Hepatocyte (in vitro differentiated cells): ENCODE data around the gene MAPK6. TPM values are rescaled to one million over a fixed set of nuclear protein-coding genes. Genes with fewer than 3 reads are reported as not detected.
"Not testable (repeated sequence)": the region's sequence is repeated elsewhere in the genome, so short reads cannot be mapped to it uniquely, and the experiment has no call there.

Source experiments
- DNase-seq: peaks from one replicate; pipeline ENCODE4 v3.0.0-alpha.2; 2016; ENCODE audit warnings: low spot score
- H2AFZ ChIP-seq: fragments of 200-600 bp; sonication (generic); 2 replicates; pipeline ENCODE4 v1.6.0; 2016; ENCODE audit warnings: antibody characterized with exemption, mild to moderate bottlenecking
- H3K27ac ChIP-seq: fragments of 200-600 bp; sonication (generic); 2 replicates; pipeline ENCODE4 v1.5.1; 2016; ENCODE audit warnings: mild to moderate bottlenecking
- H3K27me3 ChIP-seq: fragments of 200-600 bp; sonication (generic); 2 replicates; pipeline ENCODE4 v1.6.1; 2016
- H3K36me3 ChIP-seq: fragments of 200-600 bp; sonication (generic); replicated peaks from 2 replicates; pipeline ENCODE4 v1.5.1; 2016; ENCODE audit warnings: low read depth; ENCODE audit not compliant: insufficient read depth
- H3K4me1 ChIP-seq: fragments of 200-600 bp; sonication (generic); 2 replicates; pipeline ENCODE4 v1.5.1; 2016; ENCODE audit warnings: mild to moderate bottlenecking, moderate library complexity; ENCODE audit not compliant: insufficient read depth
- H3K4me2 ChIP-seq: fragments of 200-600 bp; sonication (generic); 2 replicates; pipeline ENCODE4 v1.6.0; 2016
- H3K4me3 ChIP-seq: fragments of 200-600 bp; sonication (generic); 2 replicates; pipeline ENCODE4 v1.5.1; 2016; ENCODE audit warnings: mild to moderate bottlenecking
- H3K79me2 ChIP-seq: fragments of 200-600 bp; sonication (generic); 2 replicates; pipeline ENCODE4 v1.6.0; 2017; ENCODE audit warnings: mild to moderate bottlenecking
- H3K9me2 ChIP-seq: fragments of 200-600 bp; sonication (generic); replicated peaks from 2 replicates; pipeline ENCODE4 v1.6.0; 2017; ENCODE audit warnings: mild to moderate bottlenecking; ENCODE audit not compliant: insufficient read depth
- H3K9me3 ChIP-seq: fragments of 200-600 bp; sonication (generic); 2 replicates; pipeline ENCODE4 v1.5.1; 2016; ENCODE audit warnings: low read depth, mild to moderate bottlenecking
- H4K20me1 ChIP-seq: fragments of 200-600 bp; sonication (generic); 2 replicates; pipeline ENCODE4 v1.6.0; 2016; ENCODE audit warnings: mild to moderate bottlenecking; ENCODE audit not compliant: insufficient read depth, poor library complexity, severe bottlenecking
- CTCF ChIP-seq: fragments of 200-600 bp; sonication (generic); IDR thresholded peaks from 2 replicates; pipeline ENCODE4 v1.5.1; 2016; ENCODE audit warnings: antibody characterized with exemption, mild to moderate bottlenecking; ENCODE audit not compliant: poor library complexity
- EZH2 ChIP-seq: fragments of 200-600 bp; sonication (generic); IDR thresholded peaks from 2 replicates; pipeline ENCODE4 v1.6.1; 2016; ENCODE audit warnings: antibody characterized with exemption, mild to moderate bottlenecking, borderline replicate concordance
- EZH2phosphoT487 ChIP-seq: fragments of 200-600 bp; sonication (generic); IDR thresholded peaks from one replicate; pipeline ENCODE4 v1.6.1; 2018; ENCODE audit warnings: antibody characterized with exemption, mild to moderate bottlenecking, low read depth, moderate library complexity; ENCODE audit not compliant: unreplicated experiment, severe bottlenecking
- WGBS: methylation state at CpG from one replicate; pipeline ENCODE4 v1.1.6; 2016; ENCODE audit warnings: low lambda C conversion rate; ENCODE audit errors: missing lambda C conversion rate; 5-methylcytosine and 5-hydroxymethylcytosine counted together
- polyA plus RNA-seq: library from polyadenylated mRNA; unstranded; fragments of >200 nt; fragmentation: Nextera tagmentation; extraction: Ambion mirVana; gene quantifications from 2 replicates; pipeline ENCODE4 v1.2.1, GENCODE V29; 2016
- total RNA-seq: library from RNA; depleted of rRNA; stranded (reverse); fragments of >200 nt; gene quantifications from 2 replicates; pipeline ENCODE4 v1.2.3, GENCODE V29; 2014

Gene MAPK6
- total and polyA plus RNA-seq, 2 experiments from 2014 or later = 37.8 to 123 TPM

- no peaks in the 10 kb centered on the region for H3K79me2 ChIP-seq
- no peaks in the 10 kb centered on the region for H3K27me3 ChIP-seq
- no peak overlapping the region for H3K4me2 ChIP-seq
- H2AFZ ChIP-seq = no peak overlapping the region
- DNase-seq = no peak
- H3K4me1 ChIP-seq = no peaks in the 10 kb centered on the region
- H3K9me3 ChIP-seq = no peaks in the 10 kb centered on the region
- no peaks in the 10 kb centered on the region for H4K20me1 ChIP-seq
- whole genome bisulfite sequencing = 94% methylated on average over 4 of the region's 4 CpGs
- H3K9me2 ChIP-seq = no peaks in the 10 kb centered on the region
- TF ChIP-seq CTCF (no peak), EZH2phosphoT487 (no peak), EZH2 (no peak)
- H3K36me3 ChIP-seq = no peaks in the 10 kb centered on the region
- H3K4me3 ChIP-seq = no peak overlapping the region
- no peak overlapping the region for H3K27ac ChIP-seq
Measured at GRCh38 chr15:51991141-51991540, 27.9 kb upstream of the MAPK6 start.

DNA sequence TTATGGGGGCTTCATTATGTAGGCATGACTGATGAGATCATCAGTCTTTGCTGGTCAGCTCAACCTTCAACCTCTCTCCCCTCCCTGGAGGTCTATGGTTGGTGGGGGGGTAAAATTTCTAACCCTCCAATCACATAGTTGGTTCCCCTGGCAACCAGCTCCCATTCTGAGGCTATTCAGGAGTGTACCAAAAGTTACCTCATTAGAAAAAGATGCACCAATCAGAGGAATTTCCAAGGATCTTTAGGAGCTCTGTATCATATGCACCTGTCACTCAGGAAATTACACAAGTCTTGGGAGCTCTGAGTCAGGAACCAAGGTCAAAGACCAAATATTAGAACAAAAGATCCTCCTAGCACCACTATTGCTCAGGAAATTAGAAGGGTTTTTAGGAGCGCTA lies 26.1 kb upstream of the MAPK6 start:
- TF ChIP-seq EZH2 (no peak), EZH2phosphoT487 (no peak), CTCF (no peak)
- H3K9me3 ChIP-seq = no peaks in the 10 kb centered on the region

DNA sequence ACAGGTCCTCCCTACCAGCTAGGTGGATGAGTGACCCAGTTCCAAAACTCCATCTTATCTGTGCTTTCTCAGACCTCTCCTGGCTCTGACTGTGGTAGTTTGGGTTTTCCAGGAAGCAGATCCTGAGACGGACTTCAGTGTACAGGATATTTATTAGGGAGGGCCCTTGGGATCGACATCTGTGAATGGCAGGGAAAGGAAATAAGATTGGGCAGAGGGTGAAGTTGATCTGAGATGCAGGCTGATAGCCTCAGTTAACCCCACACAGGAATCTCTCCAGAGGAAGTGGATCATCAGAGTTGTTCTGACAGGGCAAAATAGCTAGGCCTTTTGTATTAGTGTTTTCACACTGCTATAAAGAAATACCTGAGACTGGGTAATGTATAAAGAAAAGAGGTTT lies 16.7 kb upstream of the MAPK6 start:
- H2AFZ ChIP-seq = no peak overlapping the region
- H3K4me1 ChIP-seq = no peaks in the 10 kb centered on the region
- DNase-seq = no peak
- H3K9me3 ChIP-seq = no peaks in the 10 kb centered on the region
- TF ChIP-seq EZH2phosphoT487 (no peak), EZH2 (no peak), CTCF (no peak)
- no peak overlapping the region for H3K4me2 ChIP-seq
- no peaks in the 10 kb centered on the region for H3K27me3 ChIP-seq
- H3K27ac ChIP-seq = no peak overlapping the region
- no peak overlapping the region for H3K4me3 ChIP-seq
- 94% methylated on average over 2 of the region's 2 CpGs for WGBS
- H3K79me2 ChIP-seq = no peaks in the 10 kb centered on the region
- no peaks in the 10 kb centered on the region for H3K9me2 ChIP-seq
- no peaks in the 10 kb centered on the region for H4K20me1 ChIP-seq
- H3K36me3 ChIP-seq = no peaks in the 10 kb centered on the region

More for the DNA sequence above, 26.1 kb upstream of the MAPK6 start:
- H3K4me1 ChIP-seq = no peaks in the 10 kb centered on the region
- H4K20me1 ChIP-seq = no peaks in the 10 kb centered on the region
- no peak overlapping the region for H3K27ac ChIP-seq
- no peaks in the 10 kb centered on the region for H3K9me2 ChIP-seq
- no peak overlapping the region for H2AFZ ChIP-seq
- no peak for DNase-seq
- WGBS = 100% methylated on average over 1 of the region's 1 CpG
- H3K4me2 ChIP-seq = no peak overlapping the region
- H3K27me3 ChIP-seq = no peaks in the 10 kb centered on the region
- H3K79me2 ChIP-seq = no peaks in the 10 kb centered on the region
- H3K36me3 ChIP-seq = no peaks in the 10 kb centered on the region
- H3K4me3 ChIP-seq = no peak overlapping the region

- not testable (repeated sequence) for H3K27me3 ChIP-seq, DNase-seq, H3K9me3 ChIP-seq, H3K4me3 ChIP-seq, H3K27ac ChIP-seq, H3K79me2 ChIP-seq, H2AFZ ChIP-seq, H3K36me3 ChIP-seq, H3K4me1 ChIP-seq, H3K9me2 ChIP-seq, H4K20me1 ChIP-seq, H3K4me2 ChIP-seq
- 94% methylated on average over 7 of the region's 7 CpGs for WGBS
Measured at GRCh38 chr15:52003089-52003488, 15.9 kb upstream of the MAPK6 start.
